CD14-positive monocyte (primary cell): ENCODE data around the gene CHST11. TPM values are rescaled to one million over a fixed set of nuclear protein-coding genes. Genes with fewer than 3 reads are reported as not detected.

Experiments
- DNase-seq, 3 donors: peaks; one replicate each; pipeline ENCODE4 v3.0.0-alpha.2; 2011 to 2022
- H2AFZ ChIP-seq: 2 replicates; pipeline ENCODE4 v1.6.0; 2012; ENCODE audit warnings: mild to moderate bottlenecking, low read depth, low read length, inconsistent platforms; ENCODE audit not compliant: insufficient read depth, poor library complexity, severe bottlenecking
- H3K27ac ChIP-seq, 2 donors: 1 replicate in 1 of 2; 2 replicates in 1 of 2; pipeline ENCODE4 v1.5.1; 2012 to 2013; ENCODE audit warnings: low read length in 2 of 2, control low read depth in 1 of 2, inconsistent platforms in 1 of 2, low read depth in 1 of 2, mild to moderate bottlenecking in 1 of 2
- H3K27me3 ChIP-seq, 2 donors: one replicate each; pipeline versions ENCODE4 v1.6.0 to v1.6.1; 2011 to 2013; ENCODE audit warnings: low read length in 2 of 2; ENCODE audit not compliant: control insufficient read depth in 2 of 2, insufficient read depth in 2 of 2
- H3K36me3 ChIP-seq, 2 donors: replicated peaks in 1 of 2; 1 replicate in 1 of 2; 2 replicates in 1 of 2; pipeline versions ENCODE4 v1.5.1 to v1.6.1; 2012 to 2013; ENCODE audit warnings: low read length in 2 of 2, control low read depth in 1 of 2, inconsistent platforms in 1 of 2, mild to moderate bottlenecking in 1 of 2; ENCODE audit not compliant: insufficient read depth in 2 of 2, control insufficient read depth in 1 of 2
- H3K4me1 ChIP-seq, 2 donors: 1 replicate in 1 of 2; 2 replicates in 1 of 2; pipeline versions ENCODE4 v1.5.1 to v1.6.1; 2012 to 2013; ENCODE audit warnings: low read length in 2 of 2, control low read depth in 1 of 2, inconsistent platforms in 1 of 2, mild to moderate bottlenecking in 1 of 2, moderate library complexity in 1 of 2; ENCODE audit not compliant: insufficient read depth in 2 of 2, control insufficient read depth in 1 of 2
- H3K4me2 ChIP-seq: replicated peaks from 2 replicates; pipeline ENCODE3; 2012; ENCODE audit warnings: low read length, moderate library complexity, mild to moderate bottlenecking; ENCODE audit not compliant: poor library complexity, severe bottlenecking; ENCODE audit errors: extremely low read depth
- H3K4me3 ChIP-seq, 3 experiments: fragments of 200-600 bp in 1 of 3; sonication (generic) in 1 of 3; replicated peaks in 1 of 3; 1 replicate in 2 of 3; 2 replicates in 1 of 3; pipeline ENCODE4 v1.5.1; 2011 to 2013; ENCODE audit warnings: low read length in 3 of 3, mild to moderate bottlenecking in 3 of 3, control low read depth in 2 of 3, low read depth in 2 of 3, inconsistent platforms in 1 of 3, moderate library complexity in 1 of 3
- H3K79me2 ChIP-seq: 2 replicates; pipeline ENCODE4 v1.6.0; 2012; ENCODE audit warnings: mild to moderate bottlenecking, control low read depth, inconsistent platforms, low read length, moderate library complexity; ENCODE audit not compliant: insufficient read depth
- H3K9ac ChIP-seq: 2 replicates; pipeline ENCODE4 v1.6.0; 2017; ENCODE audit warnings: low read length, mild to moderate bottlenecking; ENCODE audit not compliant: insufficient read depth, poor library complexity, severe bottlenecking
- H3K9me3 ChIP-seq, 2 donors: replicated peaks in 1 of 2; 1 replicate in 1 of 2; 2 replicates in 1 of 2; pipeline versions ENCODE4 v1.5.1 to v1.6.1; 2012 to 2013; ENCODE audit warnings: low read length in 2 of 2, control low read depth in 1 of 2; ENCODE audit not compliant: control insufficient read depth in 1 of 2, insufficient read depth in 1 of 2
- H4K20me1 ChIP-seq: 2 replicates; pipeline ENCODE4 v1.6.0; 2012; ENCODE audit warnings: mild to moderate bottlenecking, low read length, control low read depth, moderate library complexity; ENCODE audit not compliant: insufficient read depth
- H3K27ac Mint-ChIP-seq, 7 donors: one replicate each; pipeline ENCODE4 v1.8.0; 2020; ENCODE audit warnings: mild to moderate bottlenecking in 7 of 7, mixed read lengths in 7 of 7, moderate library complexity in 6 of 7, inconsistent platforms in 2 of 7
- H3K27me3 Mint-ChIP-seq, 3 donors: one replicate each; pipeline ENCODE4 v1.8.0; 2021 to 2022; ENCODE audit warnings: low read depth in 3 of 3, mild to moderate bottlenecking in 3 of 3, mixed read lengths in 3 of 3, moderate library complexity in 3 of 3, inconsistent platforms in 1 of 3
- H3K36me3 Mint-ChIP-seq, 2 donors: one replicate each; pipeline ENCODE4 v1.8.0; 2020; ENCODE audit warnings: mixed read lengths in 2 of 2, inconsistent platforms in 1 of 2, mild to moderate bottlenecking in 1 of 2
- H3K4me1 Mint-ChIP-seq: one replicate; pipeline ENCODE4 v1.8.0; 2020; ENCODE audit warnings: mild to moderate bottlenecking, mixed read lengths
- H3K4me3 Mint-ChIP-seq, 2 donors: one replicate each; pipeline ENCODE4 v1.8.0; 2020; ENCODE audit warnings: mild to moderate bottlenecking in 2 of 2, mixed read lengths in 2 of 2, moderate library complexity in 1 of 2
- H3K9me3 Mint-ChIP-seq, 7 donors: one replicate each; pipeline ENCODE4 v1.8.0; 2020 to 2022; ENCODE audit warnings: mixed read lengths in 7 of 7, mild to moderate bottlenecking in 6 of 7, moderate library complexity in 6 of 7, inconsistent platforms in 2 of 7
- WGBS: methylation state at CpG from one replicate; pipeline ENCODE4 v1.1.5; 2013; ENCODE audit warnings: missing lambda C conversion rate; ENCODE audit not compliant: insufficient coverage; 5-methylcytosine and 5-hydroxymethylcytosine counted together
- intact Hi-C, 2 donors: fragments of 100-400 bp; cut with micrococcal nuclease; formaldehyde crosslinking; loops; one replicate each; pipeline versions ENCODE4 v1.15.0 to v1.15.1; 2023
- polyA plus RNA-seq, 3 donors: library from polyadenylated mRNA; depleted of rRNA in 1 of 3; unstranded in 2 of 3; stranded (reverse) in 1 of 3; fragments of 300-500 nt in 2 of 3; fragments of >200 nt in 1 of 3; fragmentation: Illumina TruSeq in 2 of 3; gene quantifications; 1 replicate in 2 of 3; 2 replicates in 1 of 3; pipeline ENCODE4 v1.2.3, GENCODE V29; 2012 to 2021
- TF ChIP-seq, protein P1 (sequence below): fragments of 200-600 bp; IDR thresholded peaks from one replicate; pipeline ENCODE4 v1.8.0; 2022; ENCODE audit warnings: antibody characterized with exemption, mild to moderate bottlenecking

Gene CHST11
- polyA plus RNA-seq, 3 donors = 44.4 to 66.6 (median 48.4) TPM

DNA sequence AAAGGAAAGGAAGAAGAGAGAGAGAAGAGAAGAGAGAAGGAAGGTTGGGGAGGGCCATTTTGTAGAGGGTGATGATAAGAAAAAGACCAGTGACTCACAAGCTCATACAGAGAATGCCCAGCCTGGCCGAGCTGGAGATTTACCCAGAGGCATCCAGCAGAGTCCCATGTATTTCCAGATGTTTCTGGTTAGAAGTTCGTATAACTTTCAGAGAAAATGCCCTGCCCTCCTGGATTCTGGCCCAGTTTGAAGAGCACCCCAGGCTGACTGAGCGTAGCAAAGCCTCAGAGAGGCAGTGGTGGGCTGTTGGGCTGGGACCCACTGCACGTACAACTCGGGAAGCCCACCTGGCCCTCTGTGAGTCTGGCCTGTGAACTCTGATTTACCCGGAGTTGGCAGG is 279.6 kb downstream of the CHST11 start:
- no peak overlapping the region for H3K4me2 ChIP-seq
- peaks cover 87% of the 10 kb centered on the region for H3K79me2 ChIP-seq
- Mint-ChIP-seq H3K9me3 (no peaks in the 10 kb centered on the region), H3K4me1 (peaks cover 54% of the 10 kb centered on the region), H3K27ac (peak overlapping the region in 2 of 7 donors; percentile 18 to 55), H3K4me3 (no peak overlapping the region), H3K36me3 (peaks cover 12 to 40% of the 10 kb centered on the region in 2 donors), H3K27me3 (no peaks in the 10 kb centered on the region)
- TF ChIP-seq, protein P1, sequence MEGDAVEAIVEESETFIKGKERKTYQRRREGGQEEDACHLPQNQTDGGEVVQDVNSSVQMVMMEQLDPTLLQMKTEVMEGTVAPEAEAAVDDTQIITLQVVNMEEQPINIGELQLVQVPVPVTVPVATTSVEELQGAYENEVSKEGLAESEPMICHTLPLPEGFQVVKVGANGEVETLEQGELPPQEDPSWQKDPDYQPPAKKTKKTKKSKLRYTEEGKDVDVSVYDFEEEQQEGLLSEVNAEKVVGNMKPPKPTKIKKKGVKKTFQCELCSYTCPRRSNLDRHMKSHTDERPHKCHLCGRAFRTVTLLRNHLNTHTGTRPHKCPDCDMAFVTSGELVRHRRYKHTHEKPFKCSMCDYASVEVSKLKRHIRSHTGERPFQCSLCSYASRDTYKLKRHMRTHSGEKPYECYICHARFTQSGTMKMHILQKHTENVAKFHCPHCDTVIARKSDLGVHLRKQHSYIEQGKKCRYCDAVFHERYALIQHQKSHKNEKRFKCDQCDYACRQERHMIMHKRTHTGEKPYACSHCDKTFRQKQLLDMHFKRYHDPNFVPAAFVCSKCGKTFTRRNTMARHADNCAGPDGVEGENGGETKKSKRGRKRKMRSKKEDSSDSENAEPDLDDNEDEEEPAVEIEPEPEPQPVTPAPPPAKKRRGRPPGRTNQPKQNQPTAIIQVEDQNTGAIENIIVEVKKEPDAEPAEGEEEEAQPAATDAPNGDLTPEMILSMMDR = no peak
- WGBS = 88% methylated on average over 3 of the region's 6 CpGs
- H3K4me3 ChIP-seq = no peak overlapping the region
- no peaks in the 10 kb centered on the region for H3K9me3 ChIP-seq
- H3K27me3 ChIP-seq = no peaks in the 10 kb centered on the region
- no peak overlapping the region for H3K9ac ChIP-seq
- intact Hi-C loops = no loop called here
- H3K27ac ChIP-seq = peak overlapping the region in 1 of 2 donors; percentile 14
- H4K20me1 ChIP-seq = peaks cover 65% of the 10 kb centered on the region
- H3K36me3 ChIP-seq = peaks cover under 1 to 20% of the 10 kb centered on the region in 2 donors
- no peak for DNase-seq
- H3K4me1 ChIP-seq = peaks cover 37 to 53% of the 10 kb centered on the region in 2 donors
- no peak overlapping the region for H2AFZ ChIP-seq

DNA sequence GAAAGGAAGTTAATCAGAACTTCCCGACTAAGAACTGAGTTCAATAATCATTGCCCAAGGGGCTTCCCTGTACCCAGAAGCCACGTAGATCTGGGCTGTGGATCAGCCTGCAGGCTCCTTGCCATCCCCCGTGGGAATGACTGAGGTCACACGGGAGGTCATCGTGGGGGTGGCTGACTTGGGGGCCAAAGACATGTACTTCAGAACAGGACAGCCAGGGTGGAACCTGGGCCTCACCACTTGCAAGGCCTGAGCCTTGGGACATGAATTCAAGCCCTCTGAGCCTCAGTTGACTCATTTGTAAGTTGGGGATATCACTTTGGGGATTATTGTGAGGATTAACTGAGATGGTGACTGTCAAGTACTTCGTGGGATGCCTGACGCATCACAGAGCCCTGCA is 280.4 kb downstream of the CHST11 start:
- Histone ChIP-seq H2AFZ (no peak overlapping the region), H3K79me2 (peaks cover 87% of the 10 kb centered on the region), H3K27me3 (no peaks in the 10 kb centered on the region), H3K9ac (no peak overlapping the region), H3K4me2 (no peak overlapping the region), H3K4me1 (peaks cover 45 to 61% of the 10 kb centered on the region in 2 donors), H3K9me3 (no peaks in the 10 kb centered on the region), H3K27ac (peak overlapping the region in 1 of 2 donors; percentile 28), H3K36me3 (peaks cover 0 to 12% of the 10 kb centered on the region in 2 donors), H3K4me3 (no peak overlapping the region), H4K20me1 (peaks cover 63% of the 10 kb centered on the region)
- intact Hi-C loops = no loop called here
- Mint-ChIP-seq H3K27me3 (no peaks in the 10 kb centered on the region), H3K36me3 (peaks cover 12 to 36% of the 10 kb centered on the region in 2 donors), H3K27ac (peak overlapping the region in 1 of 7 donors; percentile 36), H3K4me3 (no peak overlapping the region), H3K9me3 (no peaks in the 10 kb centered on the region), H3K4me1 (peaks cover 62% of the 10 kb centered on the region)
- TF ChIP-seq, protein P1 = no peak
- no peak for DNase-seq
- WGBS = 95% methylated on average over 7 of the region's 7 CpGs
